Neural crest cell (in vitro differentiated cells): Measurements from ENCODE around the gene BRD3. TPM values are rescaled to one million over a fixed set of nuclear protein-coding genes. Genes with fewer than 3 reads are reported as not detected.
A peak's percentile ranks its signal among the peaks of the same experiment; 100 is the strongest.

Experiments
- DNase-seq: peaks from one replicate; pipeline ENCODE4 v3.0.0; 2021; ENCODE audit warnings: low read depth, mixed read lengths, low spot score
- H3K27ac Mint-ChIP-seq: one replicate; pipeline ENCODE4 v1.8.0; 2021; ENCODE audit warnings: mild to moderate bottlenecking, mixed read lengths; ENCODE audit not compliant: unreplicated experiment
- H3K27me3 Mint-ChIP-seq: 2 replicates; pipeline ENCODE4 v1.8.0; 2021; ENCODE audit warnings: low read depth, mild to moderate bottlenecking, mixed read lengths
- H3K36me3 Mint-ChIP-seq: 2 replicates; pipeline ENCODE4 v1.8.0; 2021; ENCODE audit warnings: low read depth, mild to moderate bottlenecking, mixed read lengths
- H3K4me1 Mint-ChIP-seq: 2 replicates; pipeline ENCODE4 v1.8.0; 2021; ENCODE audit warnings: mixed read lengths
- H3K4me3 Mint-ChIP-seq: one replicate; pipeline ENCODE4 v1.8.0; 2021; ENCODE audit warnings: mild to moderate bottlenecking, mixed read lengths
- H3K9me3 Mint-ChIP-seq: 2 replicates; pipeline ENCODE4 v1.8.0; 2021; ENCODE audit warnings: mixed read lengths
- CTCF ChIP-seq: fragments of 200-600 bp; sonication (generic); conservative IDR thresholded peaks from 2 replicates; pipeline ENCODE4 v1.5.0; 2021; ENCODE audit warnings: antibody characterized with exemption, mild to moderate bottlenecking
- total RNA-seq: library from RNA; stranded (reverse); gene quantifications from 2 replicates; pipeline ENCODE4 v1.2.1, GENCODE V29; 2021

The BRD3 gene
- total RNA-seq, 1 donor from 2014 or later: 73.2 TPM

- no peak for TF ChIP-seq CTCF
- Mint-ChIP-seq H3K4me1 (no peaks in the 10 kb centered on the region), H3K36me3 (no peaks in the 10 kb centered on the region), H3K27me3 (peaks cover 22% of the 10 kb centered on the region), H3K9me3 (peaks cover 7% of the 10 kb centered on the region), H3K4me3 (no peak overlapping the region), H3K27ac (no peak overlapping the region)
- no peak for DNase-seq
Measured at GRCh38 chr9:134100040-134100439, 32.2 kb upstream of the BRD3 start.

- Mint-ChIP-seq H3K4me1 (no peaks in the 10 kb centered on the region), H3K4me3 (no peak overlapping the region), H3K27ac (no peak overlapping the region), H3K27me3 (peaks cover 23% of the 10 kb centered on the region), H3K9me3 (peaks cover 7% of the 10 kb centered on the region), H3K36me3 (no peaks in the 10 kb centered on the region)
- peak; percentile 81 for TF ChIP-seq CTCF
- DNase-seq: no peak
Measured at GRCh38 chr9:134099123-134099761, 31.4 kb upstream of the BRD3 start.

- Mint-ChIP-seq H3K4me1 (no peaks in the 10 kb centered on the region), H3K36me3 (no peaks in the 10 kb centered on the region), H3K9me3 (no peaks in the 10 kb centered on the region), H3K4me3 (no peak overlapping the region), H3K27ac (no peak overlapping the region), H3K27me3 (peaks cover 12% of the 10 kb centered on the region)
- TF ChIP-seq CTCF: no peak
- no peak for DNase-seq
Measured at GRCh38 chr9:134089972-134090371, 22.1 kb upstream of the BRD3 start.

- Mint-ChIP-seq H3K27me3 (peaks cover 12% of the 10 kb centered on the region), H3K36me3 (no peaks in the 10 kb centered on the region), H3K9me3 (no peaks in the 10 kb centered on the region)
Measured at GRCh38 chr9:134088063-134088725, 20.4 kb upstream of the BRD3 start.

GRCh38 chr9:134085674-134086073, 17.8 kb upstream of the BRD3 start:
- TF ChIP-seq CTCF: no peak
- H3K4me3 Mint-ChIP-seq: no peak overlapping the region
- H3K27me3 Mint-ChIP-seq: peaks cover 23% of the 10 kb centered on the region
- H3K4me1 Mint-ChIP-seq: no peaks in the 10 kb centered on the region
- H3K27ac Mint-ChIP-seq: no peak overlapping the region
- DNase-seq: no peak
- H3K9me3 Mint-ChIP-seq: peaks cover 3% of the 10 kb centered on the region
- no peaks in the 10 kb centered on the region for H3K36me3 Mint-ChIP-seq

More at GRCh38 chr9:134088063-134088725, 20.4 kb upstream of the BRD3 start:
- H3K27ac Mint-ChIP-seq: peak overlapping the region; percentile 62
- no peak for DNase-seq
- H3K4me3 Mint-ChIP-seq: no peak overlapping the region
- no peak for TF ChIP-seq CTCF
- no peaks in the 10 kb centered on the region for H3K4me1 Mint-ChIP-seq
